ENCODE measurements around the gene DFFA.
"Not testable (repeated sequence)": the region's sequence is repeated elsewhere in the genome, so short reads cannot be mapped to it uniquely, and the experiment has no call there.

The DFFA gene

DNA sequence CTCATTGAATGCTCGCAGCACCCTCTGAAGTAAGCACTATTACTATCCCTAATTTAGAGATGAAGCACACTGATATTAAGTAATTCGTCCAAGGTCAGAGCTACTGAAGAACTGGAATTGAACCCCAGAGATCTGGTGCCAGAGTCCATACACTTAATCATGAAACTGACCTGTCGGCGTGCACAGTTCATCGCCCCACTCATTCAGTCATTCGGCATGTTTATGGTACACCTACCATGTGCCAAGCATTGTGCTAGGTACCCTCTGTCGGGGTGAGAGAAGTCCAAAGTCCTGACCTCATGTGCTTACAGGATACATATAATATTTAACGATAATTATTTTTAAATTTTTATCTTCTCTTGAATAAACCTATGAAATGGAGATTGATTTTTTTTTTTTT, 47.7 kb downstream of the DFFA start:
- FAIRE-seq (no peak), DNase-seq (ENCODE audit: insufficient read length, low spot score) (no peak)
- TF ChIP-seq TAF1 (IDR thresholded peaks at IDR 0.05; ENCODE audit: low read depth, low read length) (no peak), SPI1 (IDR thresholded peaks at IDR 0.05; ENCODE audit: low read depth, low read length) (no peak), POLR2AphosphoS5 (IDR thresholded peaks at IDR 0.05; ENCODE audit: low read depth, low read length) (no peak), PAX5 (IDR thresholded peaks at IDR 0.05; ENCODE audit: insufficient read depth, low read length, severe bottlenecking) (no peak), POLR2A (IDR thresholded peaks at IDR 0.05; ENCODE audit: low read depth, low read length) (no peak), POU2F2 (IDR thresholded peaks at IDR 0.05; ENCODE audit: low read depth, low read length) (no peak)

DNA sequence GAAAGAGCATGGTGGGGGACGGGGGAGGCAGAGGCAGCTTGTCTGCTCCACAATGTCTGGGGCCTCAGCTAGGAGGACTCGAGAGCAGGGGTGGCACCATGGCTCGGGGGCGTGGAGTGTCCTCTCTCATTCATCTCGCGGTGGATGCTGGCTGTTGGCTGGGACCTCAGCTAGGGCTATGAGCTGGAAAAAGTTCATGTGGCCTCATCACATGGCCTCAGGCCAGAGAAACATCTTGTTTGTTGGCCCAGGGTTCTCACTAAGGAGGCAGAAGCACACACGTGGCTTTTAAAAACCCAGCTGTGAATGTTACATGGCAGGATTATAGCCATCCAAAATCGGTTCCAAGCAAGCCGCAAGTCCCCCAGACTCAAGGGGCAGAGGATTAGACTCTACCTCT, 48.3 kb downstream of the DFFA start:
- TF ChIP-seq POLR2A (IDR thresholded peaks at IDR 0.05; ENCODE audit: low read depth, low read length) (no peak), POU2F2 (IDR thresholded peaks at IDR 0.05; ENCODE audit: low read depth, low read length) (no peak), TAF1 (IDR thresholded peaks at IDR 0.05; ENCODE audit: low read depth, low read length) (no peak), SPI1 (IDR thresholded peaks at IDR 0.05; ENCODE audit: low read depth, low read length) (no peak), POLR2AphosphoS5 (IDR thresholded peaks at IDR 0.05; ENCODE audit: low read depth, low read length) (no peak), PAX5 (IDR thresholded peaks at IDR 0.05; ENCODE audit: insufficient read depth, low read length, severe bottlenecking) (no peak)
- DNase-seq (ENCODE audit: insufficient read length, low spot score) (no peak), FAIRE-seq (no peak)

DNA sequence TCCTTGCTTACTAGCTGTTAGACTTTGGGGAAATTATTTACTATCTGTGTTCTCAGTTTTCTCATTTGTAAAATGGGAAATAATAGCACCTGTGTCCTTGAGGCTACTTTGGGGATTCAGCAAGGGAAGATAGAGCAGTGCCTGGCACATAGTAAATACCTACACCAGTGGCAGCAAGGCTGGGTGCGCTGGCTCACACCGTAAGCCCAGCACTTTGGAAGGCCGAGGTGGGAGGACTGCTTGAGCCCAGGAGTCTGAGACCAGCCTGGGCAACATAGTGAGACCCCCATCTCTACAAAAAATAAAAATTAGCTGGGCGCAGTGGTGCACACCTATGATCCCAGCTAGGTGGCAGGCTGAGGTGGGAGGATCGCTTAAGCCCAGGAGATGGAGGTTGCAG, 50.7 kb downstream of the DFFA start:
- TF ChIP-seq PAX5 (IDR thresholded peaks at IDR 0.05; ENCODE audit: insufficient read depth, low read length, severe bottlenecking) (no peak), POLR2A (IDR thresholded peaks at IDR 0.05; ENCODE audit: low read depth, low read length) (no peak), TAF1 (IDR thresholded peaks at IDR 0.05; ENCODE audit: low read depth, low read length) (no peak)
- no peak for DNase-seq (ENCODE audit: insufficient read length, low spot score)
- no peak for FAIRE-seq

DNA sequence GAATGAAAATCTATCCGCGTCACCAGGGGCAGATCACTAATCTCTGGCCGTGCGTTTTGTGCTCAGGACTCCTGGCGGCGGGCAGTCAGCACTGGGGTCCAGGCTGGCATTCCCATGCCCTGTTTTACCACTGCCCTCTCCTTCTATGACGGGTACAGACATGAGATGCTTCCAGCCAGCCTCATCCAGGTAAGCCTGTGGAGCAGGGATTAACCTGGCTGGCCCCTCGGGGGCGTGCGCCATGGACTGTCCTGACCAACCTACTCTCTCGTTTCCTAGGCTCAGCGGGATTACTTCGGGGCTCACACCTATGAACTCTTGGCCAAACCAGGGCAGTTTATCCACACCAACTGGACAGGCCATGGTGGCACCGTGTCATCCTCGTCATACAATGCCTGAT, 53.0 kb downstream of the DFFA start:
- TF ChIP-seq POU2F2 (IDR thresholded peaks at IDR 0.05; ENCODE audit: low read depth, low read length) (no peak), POLR2A (IDR thresholded peaks at IDR 0.05; ENCODE audit: low read depth, low read length) (no peak), TAF1 (IDR thresholded peaks at IDR 0.05; ENCODE audit: low read depth, low read length) (no peak), POLR2AphosphoS5 (IDR thresholded peaks at IDR 0.05; ENCODE audit: low read depth, low read length) (no peak), SPI1 (IDR thresholded peaks at IDR 0.05; ENCODE audit: low read depth, low read length) (no peak), PAX5 (IDR thresholded peaks at IDR 0.05; ENCODE audit: insufficient read depth, low read length, severe bottlenecking) (no peak)
- no peak for DNase-seq (ENCODE audit: insufficient read length, low spot score)
- no peak for FAIRE-seq

DNA sequence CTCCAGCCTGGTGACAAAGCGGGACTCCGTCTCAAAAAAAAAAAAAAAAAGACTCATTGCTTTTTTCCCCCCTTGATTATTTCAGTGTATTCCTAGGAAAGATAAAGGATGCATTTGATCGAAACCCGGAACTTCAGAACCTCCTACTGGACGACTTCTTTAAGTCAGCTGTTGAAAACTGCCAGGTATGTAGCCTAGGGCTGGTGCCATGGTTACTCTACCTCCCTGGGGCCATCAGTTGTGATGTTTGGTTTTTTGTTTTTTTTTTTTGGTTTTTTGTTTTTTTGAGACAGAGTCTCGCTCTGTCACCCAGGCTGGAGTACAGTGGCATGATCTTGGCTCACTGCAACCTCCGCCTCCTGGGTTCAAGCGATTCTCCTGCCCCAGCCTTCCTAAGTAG, 53.6 kb downstream of the DFFA start:
- DNase-seq (ENCODE audit: insufficient read length, low spot score); FAIRE-seq: not testable (repeated sequence)

DNA sequence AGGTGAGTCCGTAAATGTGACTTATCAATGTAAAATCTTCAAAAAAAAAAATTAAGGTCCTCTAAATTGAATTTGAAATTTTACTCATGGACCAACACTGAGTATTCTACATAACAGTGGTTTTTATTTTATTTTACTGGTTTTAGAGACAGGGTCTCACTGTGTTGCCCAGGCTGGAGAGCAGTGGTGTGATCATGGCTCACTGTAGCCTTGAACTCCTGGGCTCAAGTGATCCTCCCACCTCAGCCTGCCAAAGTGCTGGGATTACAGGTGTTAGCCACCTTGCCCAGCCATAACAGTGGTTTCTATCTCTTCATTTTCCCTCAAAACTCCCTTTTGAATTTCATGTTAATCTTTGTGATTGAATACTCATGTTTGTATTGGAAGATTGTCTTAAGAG, 56.4 kb downstream of the DFFA start:
- not testable (repeated sequence) for FAIRE-seq

DNA sequence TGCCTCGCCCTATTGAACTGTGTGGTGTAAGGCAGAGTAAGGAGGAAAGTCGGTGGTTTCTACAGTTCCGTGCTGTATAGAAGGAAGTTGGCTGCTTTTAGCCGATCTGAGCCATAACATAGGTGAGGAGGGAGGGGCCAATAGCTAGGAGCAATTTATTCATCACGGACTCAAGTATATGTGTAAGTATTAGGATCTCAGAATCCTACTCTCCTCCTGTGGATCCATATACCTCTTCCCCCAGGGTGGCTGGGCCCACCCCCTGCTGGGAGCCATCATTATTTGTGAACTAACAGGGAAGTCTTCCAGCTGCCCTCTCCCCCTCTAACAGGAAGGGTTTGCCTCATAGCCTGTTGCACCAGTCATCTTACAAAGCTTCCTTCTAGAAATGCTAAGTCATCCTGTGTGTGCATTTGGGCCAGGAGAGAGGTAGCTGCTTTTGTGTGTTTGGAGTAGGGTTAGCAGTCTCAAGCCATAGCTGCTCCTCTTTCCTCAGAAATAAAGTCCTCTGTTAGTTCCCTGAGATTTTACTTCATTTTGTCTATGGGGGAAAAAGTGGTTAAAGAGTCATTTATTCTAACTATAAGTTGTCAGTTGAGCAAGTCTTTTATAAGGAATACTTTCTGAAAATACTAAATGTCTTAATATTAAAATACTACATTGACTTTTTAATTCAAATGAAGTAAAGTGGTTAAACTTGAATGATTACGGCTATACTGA, 57.0 kb downstream of the DFFA start:
- DNase-seq (ENCODE audit: insufficient read length, low spot score), result no peak
- FAIRE-seq, result no peak
- no peak for TF ChIP-seq SPI1 (IDR thresholded peaks at IDR 0.05; ENCODE audit: low read depth, low read length)
- TF ChIP-seq POLR2A (IDR thresholded peaks at IDR 0.05; ENCODE audit: low read depth, low read length), result no peak
- TF ChIP-seq POU2F2 (IDR thresholded peaks at IDR 0.05; ENCODE audit: low read depth, low read length), result no peak
- TF ChIP-seq TAF1 (IDR thresholded peaks at IDR 0.05; ENCODE audit: low read depth, low read length), result no peak
- no peak for TF ChIP-seq PAX5 (IDR thresholded peaks at IDR 0.05; ENCODE audit: insufficient read depth, low read length, severe bottlenecking)
- no peak for TF ChIP-seq POLR2AphosphoS5 (IDR thresholded peaks at IDR 0.05; ENCODE audit: low read depth, low read length)

More for the DNA sequence above, 56.4 kb downstream of the DFFA start:
- DNase-seq (ENCODE audit: insufficient read length, low spot score), result not testable (repeated sequence)

DNA sequence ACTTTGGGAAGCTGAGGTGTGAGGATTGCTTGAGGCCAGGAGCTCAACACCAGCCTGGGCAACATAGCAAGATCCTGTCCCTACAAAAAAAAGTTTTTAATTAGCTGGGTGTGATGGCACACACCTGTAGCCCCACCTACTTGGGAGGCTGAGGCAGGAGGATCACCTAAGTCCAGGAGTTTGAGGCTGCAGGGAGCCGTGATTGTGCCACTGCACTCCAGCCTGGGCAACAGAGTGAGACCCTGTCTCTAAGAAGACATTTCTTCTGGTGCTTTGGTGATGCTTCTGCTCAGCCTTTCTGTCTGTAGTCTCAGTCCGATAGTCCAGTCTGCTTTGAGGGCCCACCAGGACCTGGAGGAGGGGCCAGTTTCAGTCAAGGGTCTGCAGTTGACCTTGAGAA, 65.1 kb downstream of the DFFA start:
- DNase-seq (ENCODE audit: insufficient read length, low spot score) (no peak), FAIRE-seq (no peak)
- TF ChIP-seq POLR2AphosphoS5 (IDR thresholded peaks at IDR 0.05; ENCODE audit: low read depth, low read length), result no peak
- TF ChIP-seq POLR2A (IDR thresholded peaks at IDR 0.05; ENCODE audit: low read depth, low read length), result no peak
- TF ChIP-seq POU2F2 (IDR thresholded peaks at IDR 0.05; ENCODE audit: low read depth, low read length), result no peak
- TF ChIP-seq TAF1 (IDR thresholded peaks at IDR 0.05; ENCODE audit: low read depth, low read length), result no peak
- TF ChIP-seq SPI1 (IDR thresholded peaks at IDR 0.05; ENCODE audit: low read depth, low read length), result no peak
- TF ChIP-seq PAX5 (IDR thresholded peaks at IDR 0.05; ENCODE audit: insufficient read depth, low read length, severe bottlenecking), result no peak

Measured in GM12891 (cell line).